A549 (cell line): ENCODE data around the gene TCF12. TPM values are rescaled to one million over a fixed set of nuclear protein-coding genes. Genes with fewer than 3 reads are reported as not detected.
A peak's percentile ranks its signal among the peaks of the same experiment; 100 is the strongest.

Experiments
- ATAC-seq, 2 experiments: fragments of 200-7000 bp in 1 of 2; fragments of >200 bp in 1 of 2; cut with Nextera tagmentation in 1 of 2; cut with Tn5 transposase in 1 of 2; 3 replicates each; pipeline versions ENCODE4 v1.8.0 to v1.9.1; 2018 to 2020; ENCODE audit warnings: mild to moderate bottlenecking in 1 of 2, moderate library complexity in 1 of 2
- CTCF ChIA-PET: fragments of 300-600 bp; sonication (Branson Sonifier 250); formaldehyde crosslinking; extraction: SDS; loops from one replicate; lab custom pipeline; 2021; ENCODE audit warnings: antibody characterized with exemption, inconsistent platforms; lab: Yijun Ruan, JAX
- POLR2A ChIA-PET: fragments of 350-600 bp; formaldehyde crosslinking; extraction: SDS; loops from one replicate; lab custom pipeline; 2021; ENCODE audit warnings: antibody characterized with exemption, inconsistent platforms; lab: Yijun Ruan, JAX
- DNase-seq, 2 experiments: peaks; one replicate each; pipeline versions ENCODE4 v3.0.0 to v3.0.0-alpha.2; 2011 to 2016; ENCODE audit warnings: low read depth in 1 of 2, low spot score in 1 of 2
- FAIRE-seq: peaks from 2 replicates; lab custom pipeline; 2011; peaks lifted over from hg19 to GRCh38; lab: Jason Lieb, UNC
- H3K27ac ChIP-seq, 2 experiments: fragments of >200 bp; sonication (Bioruptor Twin); formaldehyde crosslinking; 3 replicates each; pipeline ENCODE4 v1.5.1; 2016 to 2017
- H3K4me1 ChIP-seq: fragments of >200 bp; sonication (Bioruptor Twin); formaldehyde crosslinking; 3 replicates; pipeline ENCODE4 v1.6.1; 2016
- H3K4me2 ChIP-seq: fragments of >200 bp; sonication (Bioruptor Twin); formaldehyde crosslinking; 3 replicates; pipeline ENCODE4 v1.6.1; 2016
- H3K4me3 ChIP-seq: fragments of >200 bp; sonication (Bioruptor Twin); formaldehyde crosslinking; 3 replicates; pipeline ENCODE4 v1.5.1; 2016
- H3K9me3 ChIP-seq: fragments of >200 bp; sonication (Bioruptor Twin); formaldehyde crosslinking; 3 replicates; pipeline ENCODE4 v1.6.1; 2016
- BHLHE40 ChIP-seq: IDR thresholded peaks from 2 replicates; pipeline ENCODE4 v1.6.1; 2012; ENCODE audit warnings: low read depth, low read length, inconsistent platforms
- EHMT2 ChIP-seq: fragments of 200-600 bp; sonication (generic); IDR thresholded peaks from 2 replicates; pipeline ENCODE4 v1.6.1; 2016; ENCODE audit warnings: antibody characterized with exemption, low read depth, mild to moderate bottlenecking, moderate library complexity
- EP300 ChIP-seq, 2 experiments: fragments of >200 bp; sonication (Bioruptor Twin); formaldehyde crosslinking; IDR thresholded peaks; 2 replicates in 1 of 2; 3 replicates in 1 of 2; pipeline ENCODE4 v1.6.1; 2016 to 2017
- FOSL2 ChIP-seq, 2 experiments: fragments of 450-650 bp in 1 of 2; fragments of >200 bp in 1 of 2; sonication (Bioruptor Twin) in 1 of 2; formaldehyde crosslinking; IDR thresholded peaks; 2 replicates each; pipeline versions ENCODE4 v1.5.0 to v1.6.1; 2016 to 2020; ENCODE audit warnings: mild to moderate bottlenecking in 1 of 2, moderate library complexity in 1 of 2
- FOXS1 ChIP-seq: fragments of 250-450 bp; sonication (Bioruptor Pico); IDR thresholded peaks from 2 replicates; pipeline ENCODE4 v1.5.0; 2020; ENCODE audit warnings: mild to moderate bottlenecking, moderate library complexity
- HDAC2 ChIP-seq: fragments of 200-600 bp; sonication (generic); IDR thresholded peaks from 2 replicates; pipeline ENCODE4 v1.6.1; 2016
- HOXA7 ChIP-seq: fragments of 250-450 bp; sonication (Bioruptor Pico); IDR thresholded peaks from 2 replicates; pipeline ENCODE4 v1.5.0; 2020; ENCODE audit warnings: mild to moderate bottlenecking, moderate library complexity
- JUNB ChIP-seq: fragments of >200 bp; sonication (Bioruptor Twin); formaldehyde crosslinking; IDR thresholded peaks from 2 replicates; pipeline ENCODE4 v1.6.1; 2016
- NFE2L2 ChIP-seq: fragments of 150-350 bp; conservative IDR thresholded peaks from 2 replicates; pipeline ENCODE4 v1.6.1; 2014; ENCODE audit warnings: low read length
- RAD21 ChIP-seq, 2 experiments: fragments of >200 bp in 1 of 2; sonication (Bioruptor Twin) in 1 of 2; formaldehyde crosslinking in 1 of 2; IDR thresholded peaks in 1 of 2; conservative IDR thresholded peaks in 1 of 2; 2 replicates in 1 of 2; 3 replicates in 1 of 2; pipeline ENCODE4 v1.6.1; 2012 to 2018; ENCODE audit warnings: inconsistent platforms in 1 of 2
- RARB ChIP-seq: fragments of 250-450 bp; sonication (Bioruptor Pico); IDR thresholded peaks from 2 replicates; pipeline ENCODE4 v1.8.0; 2021; ENCODE audit warnings: mild to moderate bottlenecking, moderate library complexity
- RCOR1 ChIP-seq: fragments of 150-350 bp; IDR thresholded peaks from 2 replicates; pipeline ENCODE4 v1.6.1; 2014; ENCODE audit warnings: antibody characterized with exemption, low read length, low read depth
- TFCP2L1 ChIP-seq: fragments of 250-450 bp; sonication (Bioruptor Pico); IDR thresholded peaks from 2 replicates; pipeline ENCODE4 v1.5.0; 2021; ENCODE audit warnings: mild to moderate bottlenecking
- ZFP36 ChIP-seq: fragments of 450-650 bp; IDR thresholded peaks from 2 replicates; pipeline ENCODE4 v1.6.1; 2014; ENCODE audit warnings: borderline replicate concordance; ENCODE audit not compliant: partially characterized antibody
- WGBS: methylation state at CpG from one replicate; pipeline ENCODE4 v1.1.6; 2017; ENCODE audit errors: missing lambda C conversion rate; 5-methylcytosine and 5-hydroxymethylcytosine counted together
- polyA plus RNA-seq, 4 experiments: library from polyadenylated mRNA; depleted of rRNA in 3 of 4; stranded (reverse); fragments of >200 nt; fragmentation: RNase III in 1 of 4; extraction: RNeasy Plus Mini Kit Qiagen cat#74134 plus additional on column Dnase treatment in 1 of 4; gene quantifications; 2 replicates in 3 of 4; 3 replicates in 1 of 4; pipeline ENCODE4 v1.2.3, GENCODE V29; 2011 to 2017
- TF ChIP-seq, protein P1 (sequence below): IDR thresholded peaks from 2 replicates; pipeline ENCODE4 v1.6.1; 2012
- TF ChIP-seq, protein P2 (sequence below): fragments of >200 bp; sonication (Bioruptor Twin); formaldehyde crosslinking; IDR thresholded peaks from 3 replicates; pipeline ENCODE4 v1.6.1; 2016
- TF ChIP-seq, protein P3 (sequence below): fragments of 450-650 bp; IDR thresholded peaks from 2 replicates; pipeline ENCODE4 v1.6.1; 2014; ENCODE audit warnings: antibody characterized with exemption

Gene TCF12
- polyA plus RNA-seq, 2 of the 4 experiments (the other 2 are of a cell fraction), result 36.3 to 121 TPM

GRCh38 chr15:56923174-56923591, 4.7 kb downstream of the TCF12 start:
- POLR2A ChIA-PET, result no interaction called here
- CTCF ChIA-PET, result interaction anchor here (1.1 kb wide), 1 partner anchor 383 kb away, joined by 4 read pairs; no protein-coding TSS in a partner anchor
- peak; percentile 43 for FAIRE-seq
- Histone ChIP-seq H3K4me2 (peak overlapping the region; percentile 6; the same call in 1 of the 3 replicates), H3K4me1 (peaks cover 53% of the 10 kb centered on the region), H3K9me3 (no peaks in the 10 kb centered on the region), H3K4me3 (no peak overlapping the region), H3K27ac (no peak overlapping the region)
- no peak for TF ChIP-seq JUNB
- no peak for TF ChIP-seq RAD21 (conservative IDR thresholded peaks at IDR 0.05 in 1 of 2, IDR thresholded peaks at IDR 0.05 in 1 of 2)
- no peak for TF ChIP-seq EHMT2
- no peak for TF ChIP-seq FOSL2 (IDR thresholded peaks at IDR 0.05)
- TF ChIP-seq FOSL2 (CRISPR knock-in tag; IDR thresholded peaks at IDR 0.05), result no peak
- no peak for TF ChIP-seq EP300 (IDR thresholded peaks at IDR 0.05)
- TF ChIP-seq BHLHE40, result no peak
- no peak for TF ChIP-seq FOXS1 (CRISPR knock-in tag)
- TF ChIP-seq, protein P1, sequence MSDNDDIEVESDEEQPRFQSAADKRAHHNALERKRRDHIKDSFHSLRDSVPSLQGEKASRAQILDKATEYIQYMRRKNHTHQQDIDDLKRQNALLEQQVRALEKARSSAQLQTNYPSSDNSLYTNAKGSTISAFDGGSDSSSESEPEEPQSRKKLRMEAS, result no peak
- TF ChIP-seq HDAC2, result no peak
- no peak for ATAC-seq
- 78% methylated on average over 3 of the region's 3 CpGs for WGBS
- DNase-seq, result no peak

DNA sequence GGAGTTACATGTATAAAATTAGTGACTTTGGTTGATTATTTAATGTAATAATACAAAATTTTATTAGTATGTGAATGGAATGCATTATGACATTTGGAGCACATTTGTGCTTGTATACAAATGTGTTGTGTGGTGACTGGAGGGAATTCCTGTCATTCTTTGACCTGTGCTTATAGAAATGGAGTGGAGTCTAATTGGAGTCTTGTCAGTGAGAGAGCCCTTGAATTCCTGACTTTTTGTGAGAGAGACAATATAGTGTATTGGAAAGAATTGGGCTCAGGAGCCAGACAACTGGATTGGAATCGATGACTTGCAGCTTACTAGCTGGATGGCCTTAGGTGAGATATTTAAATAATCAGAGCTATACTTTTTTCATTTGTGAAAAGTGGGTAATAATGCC, 9.4 kb downstream of the TCF12 start:
- no peak for DNase-seq
- no peak overlapping the region for H3K4me3 ChIP-seq
- TF ChIP-seq TFCP2L1 (CRISPR knock-in tag), result no peak
- H3K27ac ChIP-seq, result no peak overlapping the region
- peaks cover 60% of the 10 kb centered on the region for H3K4me1 ChIP-seq
- ChIA-PET POLR2A (interaction anchor here (1.4 kb wide), 1 partner anchor 10 kb away, joined by 3 read pairs; no protein-coding TSS in a partner anchor), CTCF (interaction anchor here (0.6 to 3.2 kb wide), 5 partner anchors 9 to 289 kb away, joined by 3 to 12 read pairs (median 4); partner anchors contain the start of gene TCF12)
- no peak for ATAC-seq
- WGBS, result 98% methylated on average over 1 of the region's 1 CpG
- no peak for FAIRE-seq
- H3K4me2 ChIP-seq, result no peak overlapping the region
- H3K9me3 ChIP-seq, result no peaks in the 10 kb centered on the region

- Histone ChIP-seq H3K4me2 (peak overlapping the region; percentile 29; the same call in 2 of the 3 replicates), H3K27ac (no peak overlapping the region), H3K4me1 (peaks cover 60% of the 10 kb centered on the region), H3K9me3 (no peaks in the 10 kb centered on the region), H3K4me3 (no peak overlapping the region)
- POLR2A ChIA-PET, result interaction anchor here (0.7 to 1.9 kb wide), 3 partner anchors 10 to 42 kb away, joined by 3 to 6 read pairs (median 4); partner anchors contain the start of gene TCF12
- no peak for ATAC-seq
- no peak for FAIRE-seq
- TF ChIP-seq TFCP2L1 (CRISPR knock-in tag) (no peak), NFE2L2 (no peak), RARB (CRISPR knock-in tag) (no peak), FOSL2 (IDR thresholded peaks at IDR 0.05) (no peak), FOSL2 (CRISPR knock-in tag; IDR thresholded peaks at IDR 0.05) (peak; percentile 66)
- TF ChIP-seq, protein P2, sequence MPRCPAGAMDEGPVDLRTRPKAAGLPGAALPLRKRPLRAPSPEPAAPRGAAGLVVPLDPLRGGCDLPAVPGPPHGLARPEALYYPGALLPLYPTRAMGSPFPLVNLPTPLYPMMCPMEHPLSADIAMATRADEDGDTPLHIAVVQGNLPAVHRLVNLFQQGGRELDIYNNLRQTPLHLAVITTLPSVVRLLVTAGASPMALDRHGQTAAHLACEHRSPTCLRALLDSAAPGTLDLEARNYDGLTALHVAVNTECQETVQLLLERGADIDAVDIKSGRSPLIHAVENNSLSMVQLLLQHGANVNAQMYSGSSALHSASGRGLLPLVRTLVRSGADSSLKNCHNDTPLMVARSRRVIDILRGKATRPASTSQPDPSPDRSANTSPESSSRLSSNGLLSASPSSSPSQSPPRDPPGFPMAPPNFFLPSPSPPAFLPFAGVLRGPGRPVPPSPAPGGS, result no peak
- CTCF ChIA-PET, result interaction anchor here (2.0 to 4.1 kb wide), 3 partner anchors 11 to 209 kb away, joined by 7 to 20 read pairs (median 12); partner anchors contain the start of gene TCF12
- DNase-seq, result no peak
These were observed 11.0 kb downstream of the TCF12 start for GRCh38 chr15:56929399-56929798.

GRCh38 chr15:56929933-56930332, 11.5 kb downstream of the TCF12 start:
- no peaks in the 10 kb centered on the region for H3K9me3 ChIP-seq
- H3K4me3 ChIP-seq, result no peak overlapping the region
- ChIA-PET POLR2A (interaction anchor here (1.0 to 1.9 kb wide), 2 partner anchors 12 to 42 kb away, joined by 4 to 6 read pairs; partner anchors contain the start of gene TCF12), CTCF (interaction anchor here (0.7 to 4.1 kb wide), 4 partner anchors 10 to 439 kb away, joined by 3 to 20 read pairs (median 10); partner anchors contain the start of gene TCF12)
- no peak overlapping the region; the same call in 2 of the 3 replicates for H3K4me2 ChIP-seq
- peaks cover 59% of the 10 kb centered on the region for H3K4me1 ChIP-seq
- DNase-seq (no peak), ATAC-seq (no peak), FAIRE-seq (no peak)
- WGBS, result 89% methylated on average over 3 of the region's 3 CpGs
- TF ChIP-seq HOXA7 (CRISPR knock-in tag), result no peak
- TF ChIP-seq RCOR1, result no peak
- TF ChIP-seq, protein P3, sequence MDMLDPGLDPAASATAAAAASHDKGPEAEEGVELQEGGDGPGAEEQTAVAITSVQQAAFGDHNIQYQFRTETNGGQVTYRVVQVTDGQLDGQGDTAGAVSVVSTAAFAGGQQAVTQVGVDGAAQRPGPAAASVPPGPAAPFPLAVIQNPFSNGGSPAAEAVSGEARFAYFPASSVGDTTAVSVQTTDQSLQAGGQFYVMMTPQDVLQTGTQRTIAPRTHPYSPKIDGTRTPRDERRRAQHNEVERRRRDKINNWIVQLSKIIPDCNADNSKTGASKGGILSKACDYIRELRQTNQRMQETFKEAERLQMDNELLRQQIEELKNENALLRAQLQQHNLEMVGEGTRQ, result no peak
- no peak for TF ChIP-seq HDAC2
- no peak for TF ChIP-seq ZFP36
- H3K27ac ChIP-seq, result no peak overlapping the region
